PC-9 (cell line): Measurements from ENCODE around the gene GULP1. TPM values are rescaled to one million over a fixed set of nuclear protein-coding genes. Genes with fewer than 3 reads are reported as not detected.

Source experiments
- BruUV-seq: library from RNA; stranded (reverse); fragments of 400-500 nt; replicated peaks from 2 replicates; lab custom pipeline; 2021; lab: Mats Ljungman, UMichigan
- CTCF ChIA-PET: fragments of 300-600 bp; sonication (Branson Sonifier 250); formaldehyde crosslinking; loops from one replicate; lab custom pipeline; 2022; ENCODE audit warnings: antibody characterized with exemption; lab: Charles Lee
- POLR2A ChIA-PET: fragments of 300-600 bp; sonication (Branson Sonifier 250); formaldehyde crosslinking; loops from one replicate; lab custom pipeline; 2022; ENCODE audit warnings: antibody characterized with exemption; ENCODE audit not compliant: unreplicated experiment; lab: Charles Lee
- DNase-seq, 2 experiments: peaks; one replicate each; pipeline versions ENCODE4 v3.0.0 to v3.0.0-alpha.2; 2015 to 2022; ENCODE audit warnings: mixed read lengths in 1 of 2
- H2AFZ ChIP-seq: fragments of 200-600 bp; sonication (generic); 2 replicates; pipeline ENCODE4 v1.8.1; 2017; ENCODE audit warnings: antibody characterized with exemption
- H3F3A ChIP-seq: fragments of 200-600 bp; sonication (generic); 2 replicates; pipeline ENCODE4 v1.8.1; 2017; ENCODE audit warnings: antibody characterized with exemption, mild to moderate bottlenecking, low read depth; ENCODE audit not compliant: insufficient read depth
- H3K27ac ChIP-seq: fragments of 200-600 bp; sonication (generic); 2 replicates; pipeline ENCODE4 v1.6.1; 2016; ENCODE audit warnings: mixed run types
- H3K27me3 ChIP-seq: fragments of 200-600 bp; sonication (generic); 2 replicates; pipeline ENCODE4 v1.6.1; 2016; ENCODE audit warnings: low read depth, mixed run types; ENCODE audit not compliant: insufficient read depth
- H3K36me3 ChIP-seq: fragments of 200-600 bp; sonication (generic); 2 replicates; pipeline ENCODE4 v1.6.1; 2016; ENCODE audit warnings: low read depth, mixed run types
- H3K4me1 ChIP-seq: fragments of 200-600 bp; sonication (generic); replicated peaks from 2 replicates; pipeline ENCODE4 v1.6.1; 2016; ENCODE audit warnings: mixed run types; ENCODE audit not compliant: insufficient read depth
- H3K4me2 ChIP-seq: fragments of 200-600 bp; sonication (generic); 2 replicates; pipeline ENCODE4 v1.6.1; 2017; ENCODE audit warnings: mixed run types
- H3K4me3 ChIP-seq: fragments of 200-600 bp; sonication (generic); 2 replicates; pipeline ENCODE4 v1.6.1; 2016; ENCODE audit warnings: mixed run types
- H3K79me2 ChIP-seq: fragments of 200-600 bp; sonication (generic); 2 replicates; pipeline ENCODE4 v1.6.1; 2017; ENCODE audit warnings: low read depth, mixed run types
- H3K9me2 ChIP-seq: fragments of 200-600 bp; sonication (generic); 2 replicates; pipeline ENCODE4 v1.8.1; 2017; ENCODE audit warnings: mild to moderate bottlenecking; ENCODE audit not compliant: insufficient read depth
- H3K9me3 ChIP-seq: fragments of 200-600 bp; sonication (generic); 2 replicates; pipeline ENCODE4 v1.8.1; 2016; ENCODE audit warnings: low read depth; ENCODE audit not compliant: insufficient read depth
- H4K20me1 ChIP-seq: fragments of 200-600 bp; sonication (generic); 2 replicates; pipeline ENCODE4 v1.8.1; 2017; ENCODE audit not compliant: insufficient read depth
- CTCF ChIP-seq: fragments of 200-600 bp; sonication (generic); conservative IDR thresholded peaks from 2 replicates; pipeline ENCODE4 v1.6.1; 2017; ENCODE audit warnings: mixed run types, antibody characterized with exemption, mild to moderate bottlenecking, moderate library complexity
- EZH2 ChIP-seq: fragments of 200-600 bp; sonication (generic); IDR thresholded peaks from 2 replicates; pipeline ENCODE4 v1.8.0; 2017; ENCODE audit warnings: antibody characterized with exemption, low read depth
- intact Hi-C: fragments of 100-400 bp; cut with micrococcal nuclease; formaldehyde crosslinking; loops from one replicate; pipeline ENCODE4 v1.10.0; 2022; ENCODE audit not compliant: unreplicated experiment
- total RNA-seq: library from RNA; stranded (reverse); gene quantifications from 2 replicates; pipeline ENCODE4 v1.2.3, GENCODE V29; 2021

The GULP1 gene
- total RNA-seq, 1 experiment from 2014 or later, result 38.0 TPM

GRCh38 chr2:188517549-188518215 lies 226.0 kb downstream of the GULP1 start:
- CTCF ChIA-PET, result no interaction called here

DNA sequence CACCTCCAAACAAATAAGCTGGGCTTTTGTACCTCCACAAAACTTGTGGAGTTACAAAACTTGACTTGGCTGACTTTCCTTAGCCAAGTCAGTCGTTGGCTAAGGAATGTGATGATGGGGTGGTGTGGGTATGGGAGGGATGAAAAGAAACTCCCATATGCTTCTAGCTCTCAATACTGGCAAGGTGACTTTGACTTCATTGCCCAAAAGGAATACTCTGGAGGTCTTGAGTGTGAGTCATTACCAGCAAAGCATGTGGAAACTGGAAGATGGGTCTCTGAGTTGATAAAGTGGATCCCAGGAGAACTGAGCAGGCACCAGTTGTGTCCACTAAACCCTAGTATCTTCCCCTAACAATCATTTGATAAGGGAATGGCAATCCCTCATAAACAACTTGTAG lies 226.7 kb downstream of the GULP1 start:
- H2AFZ ChIP-seq, result no peak overlapping the region

More at GRCh38 chr2:188517549-188518215, 226.0 kb downstream of the GULP1 start:
- Histone ChIP-seq H4K20me1 (no peaks in the 10 kb centered on the region), H3K27ac (no peak overlapping the region), H3K4me2 (no peak overlapping the region), H3K4me3 (no peak overlapping the region), H3K79me2 (no peaks in the 10 kb centered on the region), H3F3A (no peaks in the 10 kb centered on the region), H3K36me3 (no peaks in the 10 kb centered on the region), H2AFZ (no peak overlapping the region), H3K9me3 (no peaks in the 10 kb centered on the region), H3K9me2 (no peaks in the 10 kb centered on the region), H3K27me3 (no peaks in the 10 kb centered on the region), H3K4me1 (no peaks in the 10 kb centered on the region)
- TF ChIP-seq CTCF, result no peak
- TF ChIP-seq EZH2, result no peak
- BruUV-seq, result no TSS peak
- no peak for DNase-seq
- intact Hi-C loops, result no loop called here
- POLR2A ChIA-PET, result no interaction called here

GRCh38 chr2:188519136-188519535 lies 227.5 kb downstream of the GULP1 start:
- Histone ChIP-seq H3K27ac (no peak overlapping the region), H3K4me3 (no peak overlapping the region), H3K36me3 (no peaks in the 10 kb centered on the region), H4K20me1 (no peaks in the 10 kb centered on the region), H3K79me2 (no peaks in the 10 kb centered on the region), H3F3A (no peaks in the 10 kb centered on the region), H3K9me2 (no peaks in the 10 kb centered on the region), H2AFZ (no peak overlapping the region), H3K27me3 (no peaks in the 10 kb centered on the region), H3K9me3 (no peaks in the 10 kb centered on the region), H3K4me1 (no peaks in the 10 kb centered on the region), H3K4me2 (no peak overlapping the region)
- no TSS peak for BruUV-seq
- ChIA-PET POLR2A (no interaction called here), CTCF (interaction anchor here (0.5 kb wide), 1 partner anchor 575 kb away, joined by 3 read pairs; no protein-coding TSS in a partner anchor)
- no peak for DNase-seq
- TF ChIP-seq CTCF (no peak), EZH2 (no peak)
- intact Hi-C loops, result no loop called here

More for the DNA sequence above, 226.7 kb downstream of the GULP1 start:
- Histone ChIP-seq H3K79me2 (no peaks in the 10 kb centered on the region), H3K27ac (no peak overlapping the region), H3K4me2 (no peak overlapping the region), H3F3A (no peaks in the 10 kb centered on the region), H3K27me3 (no peaks in the 10 kb centered on the region), H3K4me1 (no peaks in the 10 kb centered on the region), H3K4me3 (no peak overlapping the region), H4K20me1 (no peaks in the 10 kb centered on the region), H3K36me3 (no peaks in the 10 kb centered on the region), H3K9me2 (no peaks in the 10 kb centered on the region), H3K9me3 (no peaks in the 10 kb centered on the region)
- no peak for TF ChIP-seq CTCF
- TF ChIP-seq EZH2, result no peak
- POLR2A ChIA-PET, result no interaction called here
- CTCF ChIA-PET, result no interaction called here
- DNase-seq, result no peak
- BruUV-seq, result no TSS peak
- intact Hi-C loops, result no loop called here
